HL-60/S4 treated with retinoic acid at 250 ng/mL for 4 days and 3 days (cell line): ENCODE measurements around the gene HOXC13.

Experiments
- in situ Hi-C: fragments of 300-500 bp; cut with MboI; formaldehyde crosslinking; loops from 2 replicates; pipeline ENCODE4 v1.7.0; 2022; ENCODE audit warnings: low sequenced_read_pairs

HOXC13 gene

DNA sequence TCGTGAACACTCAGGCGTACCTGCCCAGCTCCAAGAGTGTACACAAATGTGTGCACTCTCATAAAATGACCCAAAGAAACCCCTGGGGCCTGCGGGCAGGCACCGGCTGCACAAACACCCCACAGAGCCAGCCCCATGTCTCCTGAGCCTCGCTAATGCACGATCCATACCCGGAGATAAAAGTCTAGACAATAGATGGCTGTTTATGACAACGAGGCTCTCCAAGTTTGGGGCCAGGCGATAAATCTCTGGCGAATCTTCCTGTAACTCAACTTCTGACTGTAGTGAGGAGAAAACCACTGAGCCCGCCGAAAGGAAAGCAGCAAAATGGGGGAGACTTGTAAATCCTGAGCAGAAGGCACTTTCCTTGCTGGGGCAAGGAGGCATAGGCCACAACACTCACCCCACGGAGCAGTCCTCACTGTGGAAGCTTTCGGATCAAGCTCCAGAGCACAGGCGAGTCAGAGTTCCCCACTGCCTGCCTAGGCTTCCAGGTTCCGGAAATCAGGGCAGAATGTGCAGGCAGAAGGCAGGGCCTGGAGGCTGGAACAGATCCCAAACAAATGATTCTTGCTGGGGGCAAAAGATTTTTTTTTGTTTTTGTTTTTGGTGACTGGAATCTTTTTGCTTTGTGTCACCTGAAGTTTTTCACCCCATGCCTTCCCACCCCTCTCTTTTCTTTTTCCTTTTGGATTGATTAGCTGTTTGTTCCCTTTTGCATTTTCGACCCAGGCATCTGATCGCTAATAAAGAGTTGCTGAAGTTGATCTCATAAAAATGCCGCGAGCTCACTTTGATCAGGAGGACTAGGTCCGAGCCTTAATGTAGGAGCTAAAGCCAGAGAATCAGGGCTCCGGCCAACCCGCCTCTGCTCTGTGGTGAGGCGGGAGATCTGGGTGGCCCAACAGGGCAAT, 29.8 kb downstream of the HOXC13 start:
- in situ Hi-C loops: no loop called here

DNA sequence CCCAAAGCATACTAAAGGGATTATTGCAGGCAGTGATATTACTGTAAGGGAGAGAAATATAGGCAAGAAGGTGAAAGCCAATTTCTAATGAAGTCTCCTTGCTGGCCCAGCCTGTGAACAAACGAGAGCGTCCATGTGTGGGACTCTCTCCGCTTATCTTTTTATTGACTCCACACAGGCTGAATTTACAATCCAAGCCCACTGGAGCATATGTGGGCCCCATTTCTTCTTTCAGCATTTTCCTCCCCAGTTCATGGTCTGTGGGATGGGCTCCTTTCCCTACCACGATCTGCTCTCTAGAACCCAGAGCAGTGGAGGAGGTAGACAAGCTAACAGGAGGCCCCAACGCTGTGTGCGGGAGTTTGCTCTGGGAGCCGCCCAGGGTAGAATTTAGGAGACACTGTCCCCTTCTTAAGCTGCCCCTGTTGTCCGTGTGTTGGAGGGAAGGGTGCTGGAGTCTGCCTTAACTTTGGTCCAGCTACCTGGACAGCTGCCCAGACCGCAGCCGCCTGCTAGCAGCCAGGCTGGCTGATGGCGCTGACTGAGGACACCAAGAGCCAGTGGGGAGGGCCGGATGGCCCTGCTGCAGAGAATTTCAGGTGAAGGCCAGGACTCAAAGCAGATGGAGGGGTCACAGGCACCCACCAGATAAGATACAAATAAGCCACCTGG, 31.1 kb downstream of the HOXC13 start:
- in situ Hi-C loops: no loop called here

DNA sequence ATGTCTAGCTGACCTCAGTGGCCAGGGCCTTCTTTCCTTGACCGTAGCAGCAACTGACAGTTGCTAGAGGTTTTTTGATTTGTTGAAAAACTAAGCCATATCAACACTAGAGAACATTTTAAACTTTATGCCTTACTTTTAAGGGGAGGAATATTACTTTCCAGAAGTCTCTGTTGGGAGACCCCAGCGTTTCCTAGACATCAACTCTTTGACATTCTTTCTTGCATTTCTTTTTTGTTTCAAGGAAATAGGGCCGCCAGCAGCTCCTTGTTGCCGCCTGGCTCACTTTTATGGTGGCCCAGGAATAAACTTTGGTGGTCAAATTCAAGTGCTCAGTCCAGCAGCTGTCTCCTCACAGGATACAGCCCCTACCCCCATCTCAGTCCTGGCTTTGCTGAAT, 31.8 kb downstream of the HOXC13 start:
- in situ Hi-C loops: no loop called here

DNA sequence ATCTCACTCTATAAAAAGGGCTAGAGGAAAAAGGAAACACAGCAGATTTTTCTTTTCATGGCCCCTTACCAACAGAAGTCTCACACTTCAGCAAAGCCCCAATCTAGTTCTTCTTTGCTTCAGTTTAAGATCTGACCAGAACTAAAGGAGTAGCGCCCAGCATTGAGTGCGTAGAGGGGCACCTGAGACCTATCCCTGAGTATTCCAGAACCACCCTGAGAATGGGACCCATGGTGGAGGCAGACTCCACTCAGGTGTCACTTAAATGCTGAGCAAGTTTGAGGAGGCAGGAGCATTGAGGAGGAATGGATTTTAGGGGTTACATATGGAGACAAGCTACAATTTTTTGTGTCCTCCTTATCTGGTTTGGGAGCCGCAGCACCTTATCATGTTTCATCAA, 32.5 kb downstream of the HOXC13 start:
- in situ Hi-C loops: no loop called here

DNA sequence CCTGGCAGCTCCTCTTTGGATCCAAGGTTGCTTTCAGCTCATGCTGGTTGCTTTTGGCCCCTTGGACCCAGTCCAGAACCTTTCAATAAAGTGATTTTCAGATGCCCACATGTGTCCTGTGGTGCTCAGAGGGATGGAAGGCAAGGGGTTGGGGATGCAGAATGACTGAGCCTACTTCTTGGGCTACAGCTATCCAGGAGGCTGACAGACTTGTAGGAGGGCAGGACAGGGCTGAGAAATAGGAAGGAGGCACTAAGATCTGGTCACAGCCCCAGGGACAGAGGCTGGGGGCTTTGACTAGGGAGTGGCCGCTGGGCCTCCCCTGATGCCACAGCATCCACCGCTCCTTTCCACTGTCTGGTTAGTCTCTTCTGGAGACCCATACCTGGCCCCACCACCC, 33.1 kb downstream of the HOXC13 start:
- in situ Hi-C loops: no loop called here

DNA sequence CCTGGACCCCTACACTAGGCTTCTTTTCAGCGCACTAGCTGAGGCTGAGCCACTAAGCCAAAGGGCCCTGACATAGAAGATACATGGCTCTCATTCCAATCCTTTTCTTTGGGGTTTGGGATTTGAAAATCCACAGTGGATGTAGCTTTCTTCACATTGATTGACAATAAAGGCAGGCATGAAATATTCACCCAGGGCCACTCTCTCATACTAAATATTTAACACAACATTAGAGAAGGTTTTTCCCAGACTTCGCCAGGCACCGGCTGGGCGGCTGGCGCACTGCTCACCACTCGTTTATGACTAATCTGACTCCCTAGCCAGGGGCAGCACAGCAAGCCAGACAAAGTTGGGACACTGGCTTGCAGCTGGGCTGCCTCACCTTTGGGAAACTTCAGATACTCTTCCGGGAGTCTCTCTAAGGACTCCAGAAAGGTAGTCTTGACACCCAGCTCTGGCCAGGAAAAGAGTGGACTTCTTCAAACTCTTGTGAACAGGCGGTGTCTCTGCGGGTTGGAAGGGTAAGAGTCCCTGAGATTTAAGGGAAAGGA, 33.6 kb downstream of the HOXC13 start:
- in situ Hi-C loops: no loop called here

DNA sequence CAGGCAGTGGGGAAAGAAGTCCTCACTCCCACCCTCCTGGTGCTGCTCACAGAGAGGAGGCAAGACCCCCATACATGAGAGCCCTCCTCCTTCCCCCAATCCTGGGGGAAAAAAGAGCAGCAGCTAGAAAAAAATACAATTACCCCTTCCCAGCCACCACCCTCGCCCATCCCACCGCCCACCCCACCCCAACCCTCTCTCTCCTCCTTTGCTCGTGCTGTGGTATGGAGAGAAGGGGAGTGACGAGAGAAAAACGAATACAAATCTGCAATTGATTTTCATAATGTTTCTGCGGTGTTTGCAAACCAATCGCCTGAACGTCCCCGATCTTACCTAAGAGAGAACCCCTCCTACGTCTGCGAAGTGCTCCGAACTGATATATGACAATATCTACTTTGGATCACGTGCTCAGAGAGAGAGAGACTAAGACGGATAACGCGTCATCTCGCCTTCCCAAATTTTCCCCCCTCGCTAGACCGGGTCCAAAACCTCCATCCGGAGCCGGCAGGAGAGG, 34.1 kb downstream of the HOXC13 start, which contains the start of gene HOXC11:
TSS of gene HOXC11 (plus strand) at position 405 of the 514 bp plus-strand sequence. CDS start 116 bp downstream, outside the sequence.
- in situ Hi-C loops: no loop called here

DNA sequence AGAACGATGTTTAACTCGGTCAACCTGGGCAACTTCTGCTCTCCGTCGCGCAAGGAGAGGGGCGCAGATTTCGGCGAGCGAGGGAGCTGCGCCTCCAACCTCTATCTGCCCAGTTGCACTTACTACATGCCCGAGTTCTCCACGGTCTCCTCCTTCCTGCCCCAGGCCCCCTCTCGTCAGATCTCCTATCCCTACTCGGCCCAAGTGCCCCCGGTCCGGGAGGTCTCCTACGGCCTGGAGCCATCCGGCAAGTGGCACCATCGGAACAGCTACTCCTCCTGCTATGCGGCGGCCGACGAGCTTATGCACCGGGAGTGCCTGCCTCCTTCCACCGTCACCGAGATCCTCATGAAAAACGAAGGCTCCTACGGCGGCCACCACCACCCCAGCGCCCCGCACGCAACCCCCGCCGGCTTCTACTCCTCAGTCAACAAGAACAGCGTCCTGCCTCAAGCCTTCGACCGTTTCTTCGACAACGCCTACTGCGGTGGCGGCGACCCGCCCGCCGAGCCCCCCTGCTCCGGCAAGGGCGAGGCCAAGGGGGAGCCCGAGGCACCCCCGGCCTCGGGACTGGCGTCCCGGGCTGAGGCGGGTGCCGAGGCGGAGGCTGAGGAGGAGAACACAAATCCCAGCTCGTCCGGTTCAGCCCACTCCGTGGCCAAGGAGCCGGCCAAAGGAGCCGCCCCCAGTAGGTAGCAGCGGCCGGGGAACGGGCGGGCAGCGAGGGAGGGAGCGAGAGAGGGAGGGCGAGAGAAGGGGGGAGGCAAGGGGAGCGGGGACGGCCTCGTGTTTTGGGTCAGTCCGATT, 34.8 kb downstream of the HOXC13 start:
- in situ Hi-C loops: no loop called here

DNA sequence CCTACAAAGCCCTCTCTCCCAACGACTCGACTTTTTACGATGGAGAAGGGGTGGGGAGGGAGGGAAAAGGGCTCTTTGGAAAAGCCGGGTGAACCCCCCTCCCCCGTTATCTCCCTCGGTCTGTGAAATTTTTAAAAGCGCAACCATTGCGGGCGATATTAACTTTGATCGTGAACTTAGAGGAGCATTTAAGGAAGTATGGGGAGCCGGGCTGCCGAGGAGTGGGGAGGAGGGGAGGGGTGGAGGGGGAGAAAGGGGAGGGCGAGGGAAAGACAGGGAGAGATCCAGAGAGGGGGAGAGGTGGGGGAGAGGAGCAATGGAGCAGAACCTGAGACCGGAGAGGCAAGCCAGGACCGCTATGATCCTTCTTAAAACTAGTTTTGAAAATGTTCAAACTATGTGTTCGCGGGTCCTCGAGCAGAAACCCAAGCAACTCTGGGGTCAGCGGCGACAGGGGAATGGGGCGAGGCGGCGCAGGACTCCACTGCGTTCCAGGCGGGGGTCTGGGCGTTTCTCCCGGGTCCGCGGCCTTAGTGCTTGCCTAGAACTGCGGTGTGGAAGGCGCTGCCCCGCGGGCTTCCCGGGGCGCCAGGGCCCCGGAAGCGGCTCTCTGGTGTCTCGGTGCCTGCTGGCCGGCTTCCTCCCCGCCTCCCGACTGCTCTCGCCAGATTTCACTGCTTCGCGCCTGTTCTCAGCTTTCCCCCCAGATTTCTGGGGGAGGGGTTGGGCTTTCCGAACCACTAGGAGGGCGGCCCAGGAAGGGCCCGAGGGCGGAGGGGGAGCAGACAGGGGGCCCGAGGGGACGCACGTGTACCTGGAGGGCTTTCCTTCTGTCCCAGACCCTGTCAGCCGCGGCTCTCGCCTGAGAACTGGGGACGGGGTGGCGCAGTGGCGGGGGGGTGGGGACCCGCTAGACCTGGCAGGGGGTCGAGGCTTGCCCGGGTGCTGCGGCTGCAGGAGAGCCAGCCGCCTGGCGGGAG, 35.7 kb downstream of the HOXC13 start, which contains the start of gene HOTAIR:
TSS of gene HOTAIR (minus strand) at position 871 of the 980 bp plus-strand sequence.
- in situ Hi-C loops: loop anchor here (25.0 kb wide), 1 partner anchor 413 kb away; the partner anchor contains the start of gene ZNF385A

DNA sequence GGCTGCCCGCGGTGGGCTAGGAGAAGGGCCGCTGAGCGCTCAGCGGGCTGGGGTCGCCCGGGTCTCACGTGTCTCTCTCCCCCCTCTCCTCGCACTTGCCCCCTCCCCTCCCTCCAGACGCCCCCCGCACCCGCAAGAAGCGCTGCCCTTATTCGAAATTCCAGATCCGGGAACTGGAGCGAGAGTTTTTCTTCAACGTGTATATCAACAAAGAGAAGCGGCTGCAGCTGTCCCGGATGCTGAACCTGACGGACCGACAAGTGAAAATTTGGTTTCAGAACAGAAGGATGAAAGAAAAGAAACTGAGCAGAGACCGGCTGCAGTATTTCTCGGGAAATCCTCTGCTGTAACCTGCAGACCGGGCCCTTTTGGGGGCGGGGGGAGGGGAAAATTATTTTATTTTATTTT, 36.4 kb downstream of the HOXC13 start:
- in situ Hi-C loops: loop anchor here (25.0 kb wide), 1 partner anchor 412 kb away; the partner anchor contains the start of gene ZNF385A

DNA sequence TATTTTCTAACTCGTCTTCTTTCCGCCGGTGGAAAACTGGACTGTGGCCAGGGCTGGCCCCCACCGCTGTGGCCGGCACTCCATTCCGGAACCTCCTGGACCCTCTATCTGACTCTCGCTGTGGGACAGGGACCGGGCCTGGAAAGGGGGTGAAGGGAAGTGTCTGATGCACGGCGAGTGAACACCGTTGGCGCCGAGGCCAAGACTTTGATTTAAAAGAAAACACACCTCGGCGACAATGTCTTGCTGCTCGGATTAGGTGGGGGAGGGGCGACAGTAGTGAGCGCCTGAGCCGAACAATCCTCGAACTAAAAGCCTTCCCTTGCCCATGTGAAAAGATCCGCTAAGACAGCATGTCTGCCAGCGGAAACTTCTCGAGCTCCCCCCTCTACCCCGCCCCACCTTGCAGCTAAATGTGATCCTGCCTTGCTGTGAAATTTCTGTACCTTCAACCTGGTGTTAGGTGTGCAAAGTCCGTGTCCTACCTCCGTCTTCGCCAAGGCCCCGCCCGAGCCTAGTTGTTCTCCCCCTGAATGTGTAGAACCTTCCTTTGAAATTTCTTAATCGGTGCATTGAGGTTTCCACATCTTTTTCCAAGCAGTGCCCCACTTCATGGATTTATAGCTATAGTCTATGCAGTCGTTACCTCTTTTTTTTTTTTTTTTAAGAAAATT, 37.0 kb downstream of the HOXC13 start:
- in situ Hi-C loops: loop anchor here (25.0 kb wide), 1 partner anchor 412 kb away; the partner anchor contains the start of gene ZNF385A

DNA sequence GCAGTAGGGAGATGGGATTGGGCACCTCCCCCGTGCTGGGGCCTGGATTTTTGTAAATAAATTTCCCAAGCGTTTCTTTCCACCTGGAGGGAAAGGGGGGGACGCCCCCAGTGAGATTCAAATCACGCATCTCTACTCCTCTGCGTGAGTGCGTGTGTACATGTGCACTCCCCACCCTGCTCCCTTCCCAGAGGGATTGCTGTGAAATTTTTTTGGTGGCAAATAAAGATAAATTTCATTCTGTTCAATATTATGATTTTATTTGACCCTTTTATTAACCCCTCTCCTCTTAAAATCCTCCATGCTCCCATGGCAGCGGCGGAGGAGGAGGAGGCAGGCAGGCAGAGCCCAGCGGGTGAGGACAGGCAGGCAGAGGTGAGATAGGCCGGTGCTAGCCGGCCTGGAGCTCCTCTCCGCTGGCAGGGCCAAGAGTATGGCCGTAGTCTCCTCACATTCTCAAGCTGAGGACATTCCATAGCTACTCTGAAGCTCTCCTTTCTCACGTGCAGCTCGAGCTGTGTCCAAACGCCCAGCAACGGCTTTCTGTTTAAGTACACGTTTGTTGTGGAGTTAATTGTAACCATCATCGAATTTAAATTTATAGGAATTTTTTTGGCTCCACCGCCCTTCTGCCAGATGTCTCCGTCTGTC, 37.7 kb downstream of the HOXC13 start:
- in situ Hi-C loops: loop anchor here (25.0 kb wide), 1 partner anchor 411 kb away; the partner anchor contains the start of gene ZNF385A

DNA sequence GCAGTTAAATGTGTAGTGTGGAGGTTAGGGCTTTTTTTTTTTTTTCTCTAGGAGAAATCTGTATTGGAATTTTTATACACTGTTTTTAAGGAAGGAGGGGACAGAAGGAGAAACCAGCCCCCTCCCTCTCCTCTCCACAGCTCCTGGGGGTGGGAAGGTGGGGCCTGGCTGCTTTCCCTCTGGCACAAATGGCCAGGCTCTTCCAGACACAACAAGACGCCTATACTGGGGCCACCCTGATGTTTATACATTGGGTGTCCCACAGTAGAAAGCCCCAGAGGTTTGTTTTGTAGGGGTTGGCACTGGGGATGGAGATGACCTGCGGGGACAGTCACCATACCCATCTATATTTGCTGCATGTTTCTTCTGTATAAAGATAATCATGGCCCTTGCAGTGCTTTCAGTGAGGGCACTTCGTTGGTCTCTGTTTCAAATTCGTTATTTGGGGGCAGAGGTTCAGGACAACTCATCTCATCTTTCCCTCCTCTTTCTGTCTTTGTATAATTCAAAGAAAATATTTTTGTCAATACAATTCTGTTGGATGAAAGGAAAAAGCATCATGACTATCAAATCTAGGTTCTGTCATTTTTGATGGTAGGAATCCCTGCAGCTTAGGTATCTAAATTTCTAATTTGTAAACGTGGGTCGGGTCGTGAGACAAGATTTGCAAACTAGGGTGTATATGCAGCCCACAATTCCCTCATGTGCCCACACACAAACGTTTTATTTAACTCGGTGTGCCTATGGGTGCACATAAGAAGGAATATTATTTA, 38.4 kb downstream of the HOXC13 start:
- in situ Hi-C loops: loop anchor here (25.0 kb wide), 1 partner anchor 410 kb away; the partner anchor contains the start of gene ZNF385A

DNA sequence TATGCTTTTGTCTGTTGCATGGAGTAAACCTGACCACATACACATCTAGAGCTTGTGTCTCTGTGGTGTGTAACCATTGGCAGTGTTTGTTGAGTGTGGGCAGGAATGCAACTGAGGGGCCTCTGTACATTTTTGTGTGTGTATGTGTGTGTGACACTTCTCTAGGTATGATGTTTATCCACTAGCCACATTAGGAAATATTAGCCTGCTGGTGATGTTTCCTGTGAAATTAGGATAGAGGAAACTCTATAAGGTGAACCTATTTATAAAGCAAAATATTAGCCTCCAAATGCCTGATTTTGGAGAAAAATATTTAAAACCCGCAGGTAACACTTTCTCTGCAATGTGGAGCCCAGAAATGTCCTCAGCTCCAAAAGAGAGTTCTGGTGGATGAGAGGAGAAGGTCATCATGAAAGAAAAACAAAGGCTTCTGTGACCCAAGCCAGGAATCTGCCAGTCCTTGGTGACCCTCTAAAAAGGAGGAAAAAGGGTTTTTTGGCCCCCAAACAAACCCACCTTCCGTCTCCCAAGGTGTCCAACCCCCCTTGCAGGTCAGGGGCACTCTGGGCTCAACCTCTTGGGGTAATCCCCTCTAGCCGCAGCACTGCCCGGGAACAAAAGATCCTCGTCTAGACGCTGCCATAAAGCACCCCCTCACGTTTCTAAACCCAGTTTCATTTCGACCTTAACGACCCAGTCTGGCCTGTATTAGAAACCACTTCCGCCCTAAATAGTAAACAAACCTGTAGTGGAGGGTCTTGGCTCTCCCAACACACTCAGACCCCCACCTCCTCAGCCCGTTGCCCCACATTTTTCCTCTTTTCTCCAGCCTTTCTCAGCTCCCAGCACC, 39.2 kb downstream of the HOXC13 start:
- in situ Hi-C loops: loop anchor here (25.0 kb wide), 1 partner anchor 409 kb away; the partner anchor contains the start of gene ZNF385A

DNA sequence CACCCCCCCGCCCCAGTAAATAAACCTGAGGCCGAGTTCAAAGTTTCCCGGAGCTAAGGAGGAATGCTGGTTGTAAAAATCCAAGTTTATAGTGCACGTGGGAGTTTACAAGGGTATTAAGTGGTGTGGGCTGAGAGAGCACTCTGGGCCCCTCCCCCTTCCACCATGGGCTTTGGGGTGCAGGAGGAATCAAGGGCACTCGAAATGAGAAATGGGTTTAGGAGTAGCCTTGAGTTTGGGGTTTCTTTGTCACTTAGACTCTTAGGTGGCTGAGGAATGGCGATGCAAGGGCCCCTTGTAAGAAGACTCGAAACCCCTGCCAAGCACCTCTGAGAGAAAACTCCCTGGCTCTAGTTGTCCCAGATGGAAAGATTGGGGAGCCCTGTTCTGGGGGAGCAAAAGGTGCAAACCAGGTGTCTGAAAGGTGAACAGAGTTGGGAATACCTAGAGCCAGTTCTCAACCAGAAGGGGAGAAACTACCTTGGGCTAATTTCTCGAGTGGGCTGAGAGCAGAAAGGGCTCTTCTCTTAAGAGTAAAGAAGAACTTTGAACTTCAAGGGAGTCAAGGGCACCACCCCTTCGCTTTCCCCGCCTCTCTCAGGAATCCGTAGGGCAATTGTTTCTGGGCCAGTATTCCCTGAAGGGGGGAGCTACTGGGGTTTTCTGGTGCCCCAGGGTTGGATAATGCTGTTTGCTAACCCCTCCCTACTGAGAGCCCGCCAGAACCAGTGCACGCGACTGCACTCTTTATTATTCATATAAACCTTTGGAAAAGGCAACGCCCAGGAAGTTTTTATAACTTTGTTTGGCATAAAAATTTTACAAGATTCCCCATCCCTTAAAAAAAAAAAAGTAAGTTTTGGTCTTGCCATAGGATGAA, 40.1 kb downstream of the HOXC13 start:
- in situ Hi-C loops: loop anchor here (25.0 kb wide), 1 partner anchor 409 kb away; the partner anchor contains the start of gene ZNF385A
